Measurements from ENCODE around the gene FARSA.
"Not testable (repeated sequence)": the region's sequence is repeated elsewhere in the genome, so short reads cannot be mapped to it uniquely, and the experiment has no call there.

The FARSA gene

DNA sequence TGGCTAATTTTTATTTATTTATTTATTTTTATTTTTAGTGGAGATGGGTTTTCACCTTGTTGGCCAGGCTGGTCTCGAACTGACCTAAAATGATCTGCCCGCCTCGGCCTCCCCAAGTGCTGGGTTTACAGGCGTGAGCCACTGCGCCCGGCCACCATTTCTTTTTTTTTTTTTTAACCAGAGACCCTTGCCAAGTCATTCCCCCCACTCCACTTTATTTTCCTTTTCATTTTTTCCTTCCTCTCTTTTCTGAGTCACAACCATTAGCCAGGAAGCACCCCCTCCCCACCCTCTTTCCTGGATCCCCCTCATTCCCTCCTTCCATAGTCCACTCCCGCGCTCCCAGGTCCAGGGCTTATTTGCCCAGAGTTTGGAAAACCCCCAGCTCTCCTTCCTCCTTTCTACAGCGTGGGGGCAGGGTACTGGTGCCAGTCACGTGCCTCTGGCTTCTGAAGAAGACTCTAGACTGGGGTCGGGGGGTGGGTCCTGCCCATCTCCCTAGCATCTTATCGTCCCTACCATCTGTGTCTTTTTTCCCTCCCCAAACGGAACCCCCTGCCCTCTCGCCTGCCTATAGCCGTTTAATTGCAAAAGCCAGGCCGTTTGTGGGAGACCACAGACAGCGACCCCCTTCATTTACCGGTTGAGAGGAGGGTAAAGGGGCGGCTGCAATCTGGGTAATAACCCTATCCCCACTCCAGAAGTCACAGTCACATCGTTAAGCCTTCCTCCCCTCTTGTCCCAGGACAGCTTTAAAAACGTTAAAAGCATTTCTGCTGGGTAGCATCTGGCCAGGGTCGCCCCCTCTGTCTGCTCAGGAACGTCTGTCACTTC lies 3.8 kb upstream of the FARSA start:
- DNase-seq: no peak

DNA sequence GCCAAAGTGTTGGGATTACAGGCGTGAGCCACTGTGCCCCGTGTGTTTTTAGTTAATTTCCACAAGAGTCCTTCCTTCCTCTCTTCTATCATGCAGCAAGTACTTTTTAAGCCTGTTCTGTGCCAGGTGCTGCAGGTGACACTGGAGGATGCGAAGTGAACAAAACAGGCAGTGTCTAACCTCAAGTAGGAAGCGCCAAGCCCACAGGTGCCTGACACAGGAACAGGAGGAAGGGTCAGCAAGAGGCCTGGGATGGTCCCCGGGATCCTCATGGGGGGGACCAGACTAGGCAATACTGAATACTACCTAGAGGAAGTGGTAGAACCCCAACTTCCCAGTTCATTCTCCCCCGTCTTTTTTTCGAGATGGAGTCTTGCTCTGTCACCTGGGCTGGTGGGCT lies 3.1 kb upstream of the FARSA start:
- no peak for DNase-seq

DNA sequence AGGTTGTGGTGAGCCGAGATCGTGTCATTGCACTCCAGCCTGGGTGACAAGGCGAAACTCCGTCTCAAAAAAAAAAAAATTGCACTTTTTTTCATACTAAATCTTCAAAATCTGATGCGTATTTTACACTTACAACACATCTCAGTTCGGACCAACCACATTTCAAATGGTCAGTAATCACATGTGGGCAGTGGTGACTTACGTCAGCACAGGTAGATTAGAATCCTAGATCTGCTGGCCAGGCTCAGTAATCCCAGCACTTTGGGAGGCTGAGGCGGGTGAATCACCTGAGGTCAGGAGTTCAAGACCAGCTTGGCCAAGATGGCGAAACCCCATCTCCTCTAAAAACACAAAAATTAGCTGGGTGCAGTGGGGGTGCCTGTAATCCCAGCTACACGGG lies 1.6 kb upstream of the FARSA start:
- DNase-seq: no peak

DNA sequence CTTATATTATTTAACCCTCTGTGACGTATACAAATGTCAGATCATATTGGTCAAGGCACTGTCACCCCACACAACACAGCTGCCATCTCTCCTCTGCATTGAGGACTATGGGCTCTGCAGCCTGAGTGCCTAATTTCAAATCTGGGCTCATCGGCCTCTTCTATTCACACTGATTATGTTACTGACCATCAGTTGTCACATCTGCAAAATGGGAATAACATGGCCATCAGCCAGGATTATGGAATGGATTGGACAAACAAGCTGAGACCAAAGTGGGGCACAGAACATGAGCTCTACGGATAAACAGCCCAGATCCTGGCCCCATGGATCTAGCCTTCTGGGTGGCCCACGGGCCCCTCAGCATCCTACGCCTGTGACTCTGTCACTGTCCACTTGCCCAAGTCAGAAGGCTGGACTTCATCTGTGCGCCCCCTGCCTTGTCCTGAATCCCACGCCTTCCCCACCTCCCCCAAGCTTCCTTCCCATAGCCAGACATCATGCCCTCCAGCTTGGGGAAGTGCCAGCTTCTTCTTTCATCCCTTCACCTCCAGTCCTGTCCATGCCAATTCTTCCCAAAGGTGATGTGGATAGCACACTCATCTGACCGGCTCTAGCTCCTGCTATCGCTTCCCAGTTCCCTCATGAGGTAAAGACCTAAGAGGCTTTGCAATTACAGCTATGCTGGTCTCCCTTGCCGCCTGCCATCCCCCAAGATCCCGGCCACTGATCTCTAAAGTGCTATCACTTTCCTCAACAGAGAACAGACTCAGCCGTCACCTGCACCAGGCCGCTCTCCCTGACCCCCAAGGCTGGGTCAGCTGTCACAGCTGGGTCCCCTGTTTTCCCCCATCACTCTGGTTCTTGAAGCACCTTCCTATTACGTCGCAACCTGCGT lies 872 bp downstream of the FARSA start:
- no peak for DNase-seq

DNA sequence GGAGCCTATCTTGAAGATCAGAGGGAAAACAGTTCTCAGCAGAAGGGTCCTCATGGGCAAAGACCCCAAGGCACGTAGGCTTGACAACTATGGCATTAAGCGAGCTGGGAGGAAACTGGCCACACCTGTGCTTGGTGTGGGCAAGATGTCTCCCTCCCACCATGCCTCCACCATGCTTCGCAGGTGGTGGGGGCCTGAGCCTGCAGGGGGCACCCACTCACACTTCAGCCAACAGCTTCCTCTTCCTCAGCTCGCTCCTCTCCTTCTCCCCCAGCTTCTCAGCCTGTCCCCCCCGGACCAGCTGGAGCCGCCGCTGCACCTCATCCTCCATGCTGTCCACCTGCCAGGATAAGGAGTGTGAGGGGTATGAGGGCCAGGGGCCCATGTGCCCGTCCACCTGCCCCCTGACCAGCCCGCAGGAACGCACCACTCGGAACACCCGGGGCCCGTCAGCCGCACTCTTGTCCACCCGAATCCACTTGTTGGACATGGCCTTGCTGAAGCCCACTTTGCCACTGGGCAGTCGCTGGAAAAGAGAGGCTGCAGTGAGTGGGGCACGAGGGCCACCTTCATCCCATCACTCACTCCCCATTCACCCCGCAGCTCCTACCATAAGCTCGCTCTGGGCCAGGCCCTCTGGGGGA lies 3.4 kb downstream of the FARSA start:
- DNase-seq: no peak

DNA sequence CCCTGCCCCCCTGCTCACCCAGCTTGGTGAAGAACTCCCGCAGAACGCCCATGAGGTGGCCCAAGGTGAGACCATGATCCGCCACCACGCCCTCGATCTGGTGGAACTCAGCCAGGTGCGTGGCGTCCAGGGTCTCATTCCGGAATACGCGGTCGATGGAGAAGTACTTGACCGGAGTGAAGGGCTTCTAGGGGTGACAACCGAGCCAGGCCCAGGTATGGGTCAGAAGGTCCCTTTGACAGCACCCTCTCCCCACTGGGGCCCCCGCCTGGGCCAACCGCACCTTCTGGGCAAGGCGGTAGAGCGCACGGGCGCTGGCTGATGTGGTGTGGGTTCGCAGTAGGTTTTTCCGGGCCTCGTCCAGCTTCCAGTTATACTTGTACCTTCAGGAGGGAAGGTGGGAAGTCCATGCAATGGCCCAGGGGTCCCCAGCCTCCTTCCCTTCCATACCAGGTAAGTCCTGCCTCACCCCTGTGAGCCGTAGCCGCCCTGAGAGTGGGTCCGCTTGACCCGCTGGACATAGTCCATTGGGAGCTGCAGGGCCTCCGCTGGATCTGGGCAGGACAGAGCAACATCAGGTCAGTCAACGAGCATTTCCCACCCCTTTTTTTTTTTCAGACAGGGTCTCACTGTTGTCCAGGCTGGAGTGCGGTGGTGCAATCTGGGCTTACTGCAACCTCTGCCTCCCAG lies 8.7 kb downstream of the FARSA start:
- DNase-seq: no peak

DNA sequence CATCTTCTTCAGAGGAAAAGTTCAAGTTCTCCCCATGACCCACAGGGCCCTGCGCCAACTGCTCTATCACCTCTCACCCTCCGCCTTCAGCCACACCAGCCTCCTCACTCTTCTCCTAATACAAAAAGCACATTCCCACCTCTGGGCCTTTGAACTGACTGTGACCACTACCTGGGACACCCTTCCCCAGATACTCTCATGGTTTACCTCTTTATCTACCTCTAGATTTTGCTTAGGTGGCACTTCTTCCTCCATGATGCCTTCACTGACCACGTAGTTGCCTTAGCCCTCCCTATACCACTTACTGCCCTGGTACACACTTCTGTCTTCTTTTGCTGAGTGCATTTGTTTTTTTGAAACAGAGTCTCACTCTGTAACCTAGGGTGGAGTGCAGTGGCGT lies 10.6 kb downstream of the FARSA start:
- no peak for DNase-seq

DNA sequence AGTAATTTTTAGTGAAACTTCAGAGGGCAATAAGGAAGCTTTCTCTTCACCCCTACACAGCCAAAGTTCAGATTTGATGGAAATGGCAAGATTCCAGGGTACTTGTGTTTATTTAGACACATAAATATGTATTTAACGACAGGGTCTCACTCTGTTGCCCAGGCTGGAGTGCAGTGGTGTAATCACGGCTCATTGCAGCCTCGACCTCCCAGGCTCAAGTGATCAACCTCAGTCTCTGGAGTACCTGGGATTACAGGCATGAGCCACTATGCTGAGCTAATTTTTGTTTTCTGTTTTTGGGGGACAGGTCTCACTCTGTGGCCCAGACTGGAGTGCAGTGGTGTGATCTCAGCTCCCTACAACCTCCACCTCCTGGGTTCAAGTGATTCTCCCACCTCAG lies 12.5 kb downstream of the FARSA start:
- no peak for DNase-seq

DNA sequence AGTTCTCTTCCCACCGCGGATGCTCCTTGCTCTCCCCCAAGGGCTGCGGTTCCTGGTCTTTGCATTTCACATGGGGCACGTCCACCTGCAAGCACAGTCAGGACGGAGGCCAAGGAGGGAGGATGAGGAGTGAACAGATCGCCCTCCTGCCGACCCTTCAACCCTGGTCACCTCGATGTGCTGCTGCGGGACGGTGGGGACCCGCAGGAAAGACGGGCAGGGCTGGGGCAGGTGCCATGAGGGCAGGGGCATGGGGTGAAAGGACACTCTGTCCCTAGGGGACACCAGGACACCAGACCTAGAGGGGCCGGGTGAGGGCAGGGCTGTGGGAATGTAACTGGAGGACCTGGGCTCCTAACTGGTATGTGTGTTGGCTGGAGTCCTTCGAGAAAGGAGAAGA lies 15.3 kb downstream of the FARSA start:
- no peak for DNase-seq

DNA sequence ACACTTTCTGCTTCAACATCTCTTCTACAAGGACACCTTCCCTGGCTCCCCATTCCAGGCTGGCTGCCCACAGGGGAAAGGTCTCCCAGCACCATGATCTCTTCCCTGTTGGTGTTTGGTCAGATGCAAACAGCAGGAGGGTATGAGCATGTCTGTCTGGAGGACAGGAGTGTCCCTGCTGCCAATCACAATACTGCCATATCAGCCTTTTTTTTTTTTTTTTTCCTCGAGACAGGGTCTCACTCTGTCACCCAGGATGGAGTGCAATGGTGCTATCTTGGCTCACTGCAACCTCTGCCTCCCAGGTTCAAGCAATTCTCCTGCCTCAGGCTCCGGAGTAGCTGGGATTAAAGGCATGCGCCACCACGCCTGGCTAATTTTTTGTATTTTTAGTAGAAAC lies 17.7 kb downstream of the FARSA start:
- DNase-seq: not testable (repeated sequence)

DNA sequence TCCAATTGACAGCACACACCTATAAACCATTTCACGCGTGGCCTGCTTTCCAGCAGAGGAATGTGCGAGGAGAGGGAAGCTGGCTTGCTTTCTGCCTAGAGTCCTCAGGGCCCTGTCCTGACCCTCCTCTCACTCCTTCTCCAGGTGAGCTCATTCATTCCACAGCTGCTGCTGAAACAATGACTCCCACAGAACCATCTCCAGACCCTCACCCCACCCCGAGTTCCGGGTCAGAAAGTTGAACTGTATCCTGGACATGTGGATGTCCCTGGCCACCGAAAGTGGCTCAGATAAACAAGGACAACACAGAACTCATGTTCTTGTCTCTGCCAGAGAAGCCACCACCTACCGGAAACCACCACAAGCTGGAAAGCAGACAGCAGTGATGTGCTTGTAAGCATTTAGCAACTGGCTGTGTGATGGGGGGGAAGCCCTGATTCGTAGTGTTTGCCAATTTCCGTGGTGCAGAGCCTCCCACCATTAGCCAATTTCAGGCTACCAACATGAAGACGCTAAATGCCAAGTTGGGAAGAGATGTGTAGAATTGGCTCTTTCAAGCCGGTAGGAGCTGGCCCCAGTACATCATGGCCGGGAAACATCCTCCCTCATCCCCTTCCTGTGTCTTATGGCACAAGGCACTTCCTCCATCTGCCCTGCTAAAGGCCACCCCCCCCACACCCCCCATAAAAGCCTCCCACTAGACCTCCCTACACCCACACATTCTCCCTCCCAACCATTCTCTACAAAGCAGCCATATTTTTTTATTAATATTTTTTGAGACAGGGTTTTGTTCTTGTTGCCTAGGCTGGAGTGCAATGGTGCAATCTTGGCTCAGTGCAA lies 19.4 kb downstream of the FARSA start:
- DNase-seq: peak; percentile 80

DNA sequence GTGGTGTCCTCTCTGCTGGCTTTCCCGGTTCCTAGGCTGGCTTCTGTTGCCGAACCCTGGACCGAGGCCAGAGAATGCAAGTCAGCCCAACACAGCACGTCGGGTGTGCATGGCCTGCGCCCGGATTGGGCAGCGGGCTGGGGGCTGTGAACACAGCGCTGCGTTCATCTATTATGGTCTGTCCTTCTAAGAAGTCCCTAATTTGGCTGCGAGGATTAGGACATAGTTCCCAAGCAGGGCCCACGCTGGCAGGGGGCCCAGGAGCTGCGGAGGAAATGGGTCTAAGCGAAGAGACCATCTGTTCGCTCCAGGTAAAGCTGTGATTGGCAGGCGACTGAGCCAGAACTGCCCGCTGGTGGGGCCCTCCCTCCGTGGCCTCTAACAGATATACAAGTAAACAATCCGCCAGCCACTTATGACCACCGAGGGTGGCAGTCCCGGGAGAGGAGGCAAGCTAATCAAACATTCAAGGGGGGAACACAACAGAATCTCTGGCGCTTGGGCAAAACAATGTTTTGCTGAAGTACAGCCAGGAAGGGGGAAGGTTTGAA lies 20.4 kb downstream of the FARSA start:
- DNase-seq: peak; percentile 95

DNA sequence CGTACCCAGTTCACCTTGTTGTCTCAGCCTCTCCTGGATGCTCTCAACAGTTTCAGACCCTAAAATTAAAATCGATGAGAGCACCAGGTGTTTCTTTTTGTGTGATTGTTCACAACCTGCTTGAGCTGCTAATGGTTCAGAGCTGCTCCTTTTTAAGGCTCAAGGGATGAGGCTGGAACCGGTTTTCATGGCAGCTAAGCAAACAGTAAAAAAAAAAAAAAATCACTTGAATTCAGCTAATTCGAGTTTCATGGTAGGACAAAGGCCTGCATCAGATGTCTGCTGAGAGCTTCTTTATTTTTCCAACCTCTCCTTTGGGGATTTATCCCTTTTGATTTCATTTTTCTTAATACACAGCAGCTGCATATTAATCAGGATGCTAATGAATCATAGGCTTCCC lies 20.9 kb downstream of the FARSA start:
- peak; percentile 94 for DNase-seq

DNA sequence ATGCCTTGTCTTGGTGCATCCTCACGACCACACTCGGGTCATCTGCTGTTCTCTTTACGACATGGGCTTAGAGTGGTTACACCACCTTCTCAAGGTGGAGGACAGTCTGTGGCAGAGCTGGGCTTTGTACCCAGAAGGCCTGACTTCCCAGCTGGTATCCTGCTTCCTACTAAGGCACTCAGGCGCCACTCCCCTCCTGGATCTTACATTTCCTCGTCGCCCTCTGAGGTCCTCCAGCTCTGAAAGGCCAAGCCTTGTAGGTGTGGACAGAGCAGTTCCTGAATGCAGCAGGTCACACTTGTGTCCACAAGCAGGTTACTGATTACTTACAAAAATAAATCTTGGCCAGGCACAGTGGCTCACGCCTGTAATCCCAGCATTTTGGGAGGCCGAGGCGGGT lies 26.3 kb downstream of the FARSA start:
- DNase-seq: no peak

DNA sequence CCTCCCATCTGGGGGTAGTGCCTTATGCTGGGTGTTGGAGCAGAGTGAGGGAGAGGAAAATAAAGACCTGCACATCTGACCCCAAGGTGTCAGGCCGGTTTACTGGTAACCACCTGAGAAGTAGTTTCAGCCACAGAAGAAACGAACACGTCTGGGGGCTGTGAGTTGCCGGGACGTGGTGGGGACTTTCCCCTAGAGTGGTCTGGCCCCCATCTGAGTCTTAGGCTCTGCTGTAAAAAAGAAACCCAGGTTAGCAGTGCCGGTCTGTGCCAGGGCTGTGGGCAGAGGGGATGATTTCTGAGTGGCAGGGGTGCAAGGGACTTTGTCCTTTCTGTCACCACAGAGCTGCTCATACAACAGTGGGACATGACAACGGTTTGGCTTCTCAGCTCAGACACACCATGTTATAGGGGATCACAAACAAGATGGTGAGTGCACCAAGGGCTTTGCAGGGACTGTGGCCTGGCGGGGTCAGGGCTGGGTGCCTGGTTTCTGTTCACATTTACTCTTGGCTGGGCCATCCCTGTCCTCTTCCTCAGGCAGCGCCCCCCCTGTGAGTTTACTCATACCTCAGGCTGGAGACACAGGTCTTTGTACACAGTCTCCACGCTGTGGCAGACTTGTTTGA lies 33.5 kb downstream of the FARSA start:
- DNase-seq: no peak

DNA sequence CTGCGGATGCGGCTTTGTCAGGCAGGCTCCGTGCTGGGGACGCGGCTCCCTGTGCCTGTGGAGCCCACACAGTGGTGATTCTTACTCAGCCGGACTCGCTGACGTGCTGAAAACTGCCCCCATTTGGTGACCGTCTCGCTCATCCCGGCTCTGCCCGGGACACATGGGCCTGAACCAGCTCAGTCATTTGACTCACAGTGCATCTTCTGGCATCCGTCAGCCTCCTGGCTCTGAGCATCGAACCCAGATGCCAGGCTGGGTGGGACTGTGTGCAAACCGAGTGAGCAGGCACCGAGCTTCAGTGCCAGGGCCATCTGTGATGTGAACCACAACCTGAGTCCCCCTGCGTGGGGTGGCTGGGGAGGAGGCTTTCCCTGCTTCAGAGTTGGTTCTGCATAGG lies 37.1 kb downstream of the FARSA start:
- no peak for DNase-seq

DNA sequence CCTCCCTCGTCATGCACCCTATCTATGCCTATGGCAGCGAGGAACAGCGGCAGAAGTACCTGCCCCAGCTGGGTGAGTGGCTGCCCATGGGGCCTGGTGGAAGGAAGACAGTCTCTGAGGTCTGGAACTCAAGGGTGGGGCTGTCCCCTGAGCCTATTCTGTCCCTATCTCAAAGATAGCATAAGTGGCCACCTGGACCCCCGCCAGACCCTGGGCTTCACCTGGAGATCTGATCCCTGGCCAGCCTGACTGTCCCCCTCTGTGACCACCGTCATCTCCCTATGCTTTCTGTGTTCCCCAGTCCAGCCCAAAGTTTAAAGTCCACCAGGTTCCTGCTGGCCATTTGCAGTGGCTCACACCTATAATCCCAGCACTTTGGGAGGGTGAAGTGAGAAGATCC lies 39.9 kb downstream of the FARSA start:
- no peak for DNase-seq

DNA sequence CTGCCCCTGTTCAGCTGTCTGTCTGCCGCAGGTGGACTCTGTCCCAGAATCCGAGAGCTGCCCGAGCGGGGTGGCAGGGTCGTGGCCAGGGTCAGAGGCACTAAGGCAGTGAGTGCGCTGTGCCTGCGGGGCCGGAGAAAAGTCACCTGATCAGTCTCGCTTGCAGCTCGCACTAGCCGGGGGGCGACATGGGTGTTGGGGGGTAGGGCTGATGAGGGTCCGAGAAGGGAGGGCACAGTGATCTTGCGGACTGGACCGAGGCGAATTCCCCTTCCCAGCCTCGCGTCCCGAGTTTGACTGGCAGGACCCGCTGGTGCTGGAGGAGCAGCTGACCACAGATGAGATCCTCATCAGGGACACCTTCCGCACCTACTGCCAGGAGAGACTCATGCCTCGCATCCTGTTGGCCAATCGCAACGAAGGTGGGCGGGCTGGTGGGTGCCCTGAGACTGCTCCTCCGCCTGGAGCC lies 41.9 kb downstream of the FARSA start:
- no peak for DNase-seq

DNA sequence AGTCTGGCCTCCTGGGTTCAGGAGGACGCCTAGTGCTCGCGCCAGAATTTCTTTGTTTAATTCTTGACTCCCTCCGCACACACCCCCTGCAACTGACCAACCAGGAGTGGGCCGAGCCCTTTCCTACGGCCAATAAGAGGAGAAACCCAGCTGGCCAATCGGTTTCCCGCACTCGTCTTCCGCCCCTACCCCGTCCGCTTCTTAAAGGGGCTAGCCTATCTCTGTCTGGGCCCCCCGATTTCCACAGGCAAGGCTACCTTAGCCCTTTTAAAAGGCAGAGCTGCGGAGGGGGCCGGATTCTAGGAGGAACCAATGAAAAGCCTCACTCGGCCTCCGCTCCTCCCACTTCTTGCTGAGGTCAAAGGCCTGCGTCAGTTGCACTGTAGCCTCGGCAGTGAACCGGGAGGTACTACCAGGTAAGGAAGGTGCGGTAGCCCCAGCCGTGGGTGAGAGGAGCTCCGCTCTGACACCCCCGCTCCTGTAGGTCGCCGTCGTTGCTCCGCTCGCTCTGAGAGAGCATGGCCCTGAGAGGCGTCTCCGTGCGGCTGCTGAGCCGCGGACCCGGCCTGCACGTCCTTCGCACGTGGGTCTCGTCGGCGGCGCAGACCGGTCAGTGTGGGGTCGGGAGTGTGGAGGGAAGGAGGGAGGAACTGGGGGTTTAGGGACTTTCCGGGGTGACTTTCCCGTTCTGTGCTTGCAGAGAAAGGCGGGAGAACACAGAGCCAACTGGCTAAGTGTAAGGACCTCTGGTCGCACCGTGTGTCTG lies 42.5 kb downstream of the FARSA start, which contains the start of gene GCDH:
Gene GCDH, plus strand, starts transcription at position 374 of the 766 bp plus-strand sequence. Its CDS starts 145 bp downstream, at position 519.
- peak; percentile 98 for DNase-seq

DNA sequence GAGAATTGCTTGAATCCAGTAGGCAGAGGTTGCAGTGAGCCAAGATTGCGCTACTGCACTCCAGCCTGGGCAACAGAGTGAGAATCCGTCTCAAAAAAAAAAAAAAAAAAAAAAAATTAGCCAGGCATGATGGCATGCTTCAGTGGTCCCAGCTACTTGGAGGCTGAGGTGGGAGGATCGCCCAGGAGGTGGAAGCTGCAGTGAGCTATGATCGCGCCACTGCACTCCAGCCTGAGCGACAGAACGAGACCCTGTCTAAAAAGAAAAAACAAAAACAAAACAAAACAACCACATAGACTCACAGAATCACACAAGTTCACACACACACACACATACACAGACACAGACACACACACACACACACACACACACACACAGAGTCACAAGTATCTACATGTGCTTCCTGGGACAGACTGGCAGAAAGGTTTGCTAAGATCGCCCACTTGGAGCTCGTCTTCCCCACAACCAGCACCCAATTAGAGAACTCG lies 43.2 kb downstream of the FARSA start:
- DNase-seq: not testable (repeated sequence)

Measured in NCI-H510A treated with DMSO at 0.1 percent for 48 hours (cell line).